ENCODE data around the gene UPK1A. TPM values are rescaled to one million over a fixed set of nuclear protein-coding genes. Genes with fewer than 3 reads are reported as not detected.

Gene UPK1A
- total and polyA plus RNA-seq, 2 of the 8 experiments (the other 6 are each of a cell fraction or from before 2014, with no cell fraction given), result 0.56 to 9.9 TPM

DNA sequence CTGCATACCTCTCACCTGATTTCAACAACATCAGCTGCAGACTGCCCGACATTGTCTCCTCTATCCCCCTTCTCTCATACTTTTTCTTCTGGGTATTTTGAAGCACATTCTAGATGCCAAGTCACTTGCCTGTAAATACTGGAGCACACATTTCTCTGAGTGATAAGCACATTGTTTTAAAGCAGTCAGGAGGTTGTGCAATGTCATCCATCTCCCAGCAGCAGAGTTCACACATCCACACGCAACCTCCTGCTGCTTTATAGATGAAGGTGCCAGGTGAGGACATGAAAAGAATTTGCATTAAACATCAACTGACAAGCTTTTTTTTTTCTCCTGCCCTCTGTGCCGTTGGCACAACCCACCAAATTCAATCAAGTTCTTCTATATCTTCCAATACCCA lies 5.5 kb downstream of the UPK1A start:
- no peak for FAIRE-seq

More for the DNA sequence above, 5.5 kb downstream of the UPK1A start:
- no peak overlapping the region for H2AK5ac ChIP-seq (ENCODE audit: low read depth, low read length)
- H3K23me2 ChIP-seq (ENCODE audit: low read depth, low read length), result no peaks in the 10 kb centered on the region; the same call in 1 of the 2 replicates
- H2BK120ac ChIP-seq (replicated peaks; ENCODE audit: low read depth, low read length), result no peak overlapping the region
- DNase-seq (ENCODE audit: low read depth in 1 of 2, low spot score in 2 of 2), result no peak
- H2AFZ ChIP-seq (ENCODE audit: low read length), result no peak overlapping the region
- no peak overlapping the region for H2BK12ac ChIP-seq (ENCODE audit: low read depth, low read length)
- H3K27ac ChIP-seq (ENCODE audit: low read depth, low read length), result no peak overlapping the region
- peaks cover 0 to 3% (median 0%) of the 10 kb centered on the region in 4 experiments; a peak in 2 of 7 replicates for H3K4me1 ChIP-seq (replicated peaks in 1 of 4; ENCODE audit: control insufficient read depth in 3 of 4, insufficient read depth in 4 of 4, low read length in 3 of 4)
- H3K23ac ChIP-seq (ENCODE audit: insufficient read length), result no peak overlapping the region
- CTCF ChIA-PET (ENCODE audit: partially characterized antibody), result interaction anchor here (0.6 to 2.2 kb wide), 3 partner anchors 13 to 60 kb away, joined by 3 to 9 read pairs (median 4); partner anchors contain the start of gene HAUS5
- peaks cover 0 to 4% (median 1%) of the 10 kb centered on the region in 4 experiments; a peak in 1 of 7 replicates for H3K27me3 ChIP-seq (replicated peaks in 1 of 4; ENCODE audit: control insufficient read depth in 3 of 4, extremely low read depth in 1 of 4, insufficient read depth in 3 of 4, low read length in 3 of 4)
- H4K8ac ChIP-seq (ENCODE audit: extremely low read depth, insufficient read depth, low read length), result no peak overlapping the region
- H3K9ac ChIP-seq (replicated peaks in 1 of 4; ENCODE audit: extremely low read depth in 1 of 4, low read depth in 3 of 4, low read length in 3 of 4), result no peak overlapping the region
- no peak overlapping the region for H3K18ac ChIP-seq (ENCODE audit: extremely low read depth, low read length)
- no peak overlapping the region for H2BK15ac ChIP-seq (ENCODE audit: low read length)
- no peak overlapping the region for H3K4me2 ChIP-seq (ENCODE audit: insufficient read depth in 1 of 2, low read depth in 2 of 2, low read length in 2 of 2)
- no peak overlapping the region for H2BK20ac ChIP-seq (ENCODE audit: low read length)
- POLR2A ChIA-PET (ENCODE audit: partially characterized antibody), result interaction anchor here (0.6 to 1.1 kb wide), 2 partner anchors 16 to 48 kb away, joined by 3 read pairs; no protein-coding TSS in a partner anchor
- no peak overlapping the region for H4K5ac ChIP-seq (ENCODE audit: insufficient read length, low read depth, low read length)
- 85% methylated on average over 3 of the region's 3 CpGs; no CpG with 5 or more reads in 1 of the 2 experiments for WGBS, 2 experiments (ENCODE audit: extremely low coverage in 1 of 2, insufficient coverage in 1 of 2, insufficient read length in 1 of 2, insufficient replicate concordance in 2 of 2, low coverage in 1 of 2, low lambda C conversion rate in 2 of 2, missing lambda C conversion rate in 1 of 2)
- no peak overlapping the region for H2BK5ac ChIP-seq (ENCODE audit: low read depth, low read length)
- H3K79me2 ChIP-seq (ENCODE audit: control insufficient read depth in 1 of 2, insufficient read depth in 2 of 2, low read length in 2 of 2), result no peaks in the 10 kb centered on the region
- no peak overlapping the region for H3K4me3 ChIP-seq (ENCODE audit: extremely low read depth in 1 of 4, insufficient read depth in 2 of 4, low read depth in 3 of 4, low read length in 4 of 4)
- TF ChIP-seq SP4 (IDR thresholded peaks at IDR 0.05; ENCODE audit: low read length) (no peak), SIX5 (IDR thresholded peaks at IDR 0.05; ENCODE audit: low read depth, low read length) (no peak), RBBP5 (IDR thresholded peaks at IDR 0.05; ENCODE audit: borderline replicate concordance, low read depth, low read length) (no peak), HDAC2 (IDR thresholded peaks at IDR 0.05; ENCODE audit: borderline replicate concordance in 1 of 2, low read depth in 2 of 2, low read length in 2 of 2) (no peak), SIN3A (conservative IDR thresholded peaks at IDR 0.05 in 1 of 2, IDR thresholded peaks at IDR 0.05 in 1 of 2; ENCODE audit: low read depth in 1 of 2, low read length in 2 of 2) (no peak), SAP30 (IDR thresholded peaks at IDR 0.05; ENCODE audit: insufficient read depth, insufficient replicate concordance, low read length) (no peak), YY1 (IDR thresholded peaks at IDR 0.05; ENCODE audit: low read depth, low read length) (no peak), RAD21 (IDR thresholded peaks at IDR 0.05 in 1 of 2, conservative IDR thresholded peaks at IDR 0.05 in 1 of 2; ENCODE audit: low read depth in 2 of 2, low read length in 2 of 2) (no peak), SRF (IDR thresholded peaks at IDR 0.05; ENCODE audit: low read depth, low read length) (no peak), TAF1 (IDR thresholded peaks at IDR 0.05; ENCODE audit: low read depth, low read length) (no peak), JUN (IDR thresholded peaks at IDR 0.05; ENCODE audit: low read depth, low read length) (no peak), CEBPB (IDR thresholded peaks at IDR 0.05; ENCODE audit: low read depth, low read length) (no peak), SP2 (IDR thresholded peaks at IDR 0.05; ENCODE audit: low read length) (no peak), MAX (IDR thresholded peaks at IDR 0.05) (no peak)
- H4K20me1 ChIP-seq (replicated peaks in 1 of 2; ENCODE audit: control insufficient read depth in 1 of 2, insufficient read depth in 2 of 2, low read length in 2 of 2), result no peaks in the 10 kb centered on the region
- no peaks in the 10 kb centered on the region for H3K79me1 ChIP-seq (ENCODE audit: low read depth, low read length)
- no peak overlapping the region for H3K56ac ChIP-seq (replicated peaks; ENCODE audit: insufficient read length, low read depth, low read length)
- H4K91ac ChIP-seq (replicated peaks; ENCODE audit: insufficient read length, low read length), result no peak overlapping the region
- H3K36me3 ChIP-seq (ENCODE audit: control insufficient read depth in 2 of 4, insufficient read depth in 4 of 4, low read length in 3 of 4), result no peaks in the 10 kb centered on the region
- H3K14ac ChIP-seq (ENCODE audit: insufficient read length), result no peak overlapping the region
- H3K4ac ChIP-seq (replicated peaks; ENCODE audit: insufficient read length, low read depth, low read length), result no peak overlapping the region
- no peaks in the 10 kb centered on the region for H3K9me3 ChIP-seq (ENCODE audit: insufficient read depth in 2 of 2, low read depth in 1 of 2, low read length in 1 of 2)

Data from H1 (cell line).